Breast epithelium (tissue), 4 donors: ENCODE data around the gene TMEM74B. TPM values are rescaled to one million over a fixed set of nuclear protein-coding genes. Genes with fewer than 3 reads are reported as not detected.

ENCODE experiments used
- DNase-seq, 2 donors: peaks; one replicate each; pipeline ENCODE4 v3.0.0-alpha.2; 2019; ENCODE audit warnings: low spot score in 2 of 2
- H3K27ac ChIP-seq, 2 donors: fragments of 200-600 bp; sonication (generic) in 1 of 2; one replicate each; pipeline ENCODE4 v1.5.1; 2016 to 2019; ENCODE audit warnings: mild to moderate bottlenecking in 1 of 2
- H3K27me3 ChIP-seq, 2 donors: fragments of 200-600 bp; sonication (generic) in 1 of 2; one replicate each; pipeline versions ENCODE4 v1.5.1 to v1.6.0; 2017 to 2019; ENCODE audit warnings: control low read depth in 1 of 2, mild to moderate bottlenecking in 1 of 2
- H3K36me3 ChIP-seq: fragments of 200-600 bp; one replicate; pipeline ENCODE4 v1.5.1; 2019
- H3K4me1 ChIP-seq, 2 donors: fragments of 200-600 bp; sonication (generic); one replicate each; pipeline ENCODE4 v1.5.1; 2016 to 2019; ENCODE audit warnings: control low read depth in 1 of 2
- H3K4me3 ChIP-seq, 3 donors: fragments of 200-600 bp; sonication (generic); 1 replicate in 2 of 3; 2 replicates in 1 of 3; pipeline ENCODE4 v1.5.1; 2016 to 2019; ENCODE audit warnings: mild to moderate bottlenecking in 3 of 3, moderate library complexity in 2 of 3
- H3K9me3 ChIP-seq, 2 donors: fragments of 200-600 bp; sonication (generic) in 1 of 2; one replicate each; pipeline ENCODE4 v1.5.1; 2016 to 2019; ENCODE audit warnings: control low read depth in 1 of 2
- POLR2A ChIP-seq: fragments of 450-650 bp; IDR thresholded peaks from one replicate; pipeline ENCODE4 v1.6.1; 2016; ENCODE audit warnings: antibody characterized with exemption, mild to moderate bottlenecking, moderate library complexity
- POLR2AphosphoS5 ChIP-seq, 3 donors: sonication (generic); formaldehyde crosslinking; IDR thresholded peaks; one replicate each; pipeline ENCODE4 v1.6.1; 2017; ENCODE audit warnings: antibody characterized with exemption in 3 of 3
- intact Hi-C: fragments of 100-400 bp; cut with DNase I; formaldehyde crosslinking; loops from one replicate; pipeline ENCODE4 v1.15.1; 2023; ENCODE audit warnings: low total_unique reads
- total RNA-seq, 3 donors: library from RNA; depleted of rRNA; stranded (reverse); fragments of >200 nt; gene quantifications; one replicate each; pipeline ENCODE4 v1.1.0, GENCODE V29; 2016
- TF ChIP-seq, protein P1 (sequence below), 3 donors: fragments of 450-650 bp; IDR thresholded peaks; one replicate each; pipeline ENCODE4 v1.5.1; 2016 to 2017; ENCODE audit warnings: antibody characterized with exemption in 3 of 3, mild to moderate bottlenecking in 3 of 3, moderate library complexity in 3 of 3

Gene TMEM74B
- total RNA-seq, 3 donors from 2014 or later = 0.73 to 4.3 (median 1.1) TPM

- Histone ChIP-seq H3K27me3 (no peaks in the 10 kb centered on the region), H3K4me3 (no peak overlapping the region), H3K36me3 (peaks cover 15% of the 10 kb centered on the region), H3K4me1 (no peaks in the 10 kb centered on the region), H3K27ac (no peak overlapping the region), H3K9me3 (no peaks in the 10 kb centered on the region)
- intact Hi-C loops = no loop called here
- TF ChIP-seq, protein P1, sequence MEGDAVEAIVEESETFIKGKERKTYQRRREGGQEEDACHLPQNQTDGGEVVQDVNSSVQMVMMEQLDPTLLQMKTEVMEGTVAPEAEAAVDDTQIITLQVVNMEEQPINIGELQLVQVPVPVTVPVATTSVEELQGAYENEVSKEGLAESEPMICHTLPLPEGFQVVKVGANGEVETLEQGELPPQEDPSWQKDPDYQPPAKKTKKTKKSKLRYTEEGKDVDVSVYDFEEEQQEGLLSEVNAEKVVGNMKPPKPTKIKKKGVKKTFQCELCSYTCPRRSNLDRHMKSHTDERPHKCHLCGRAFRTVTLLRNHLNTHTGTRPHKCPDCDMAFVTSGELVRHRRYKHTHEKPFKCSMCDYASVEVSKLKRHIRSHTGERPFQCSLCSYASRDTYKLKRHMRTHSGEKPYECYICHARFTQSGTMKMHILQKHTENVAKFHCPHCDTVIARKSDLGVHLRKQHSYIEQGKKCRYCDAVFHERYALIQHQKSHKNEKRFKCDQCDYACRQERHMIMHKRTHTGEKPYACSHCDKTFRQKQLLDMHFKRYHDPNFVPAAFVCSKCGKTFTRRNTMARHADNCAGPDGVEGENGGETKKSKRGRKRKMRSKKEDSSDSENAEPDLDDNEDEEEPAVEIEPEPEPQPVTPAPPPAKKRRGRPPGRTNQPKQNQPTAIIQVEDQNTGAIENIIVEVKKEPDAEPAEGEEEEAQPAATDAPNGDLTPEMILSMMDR (IDR thresholded peaks at IDR 0.05) = no peak
- no peak for DNase-seq
Measured at GRCh38 chr20:1134836-1135235, 49.9 kb downstream of the TMEM74B start.

- peaks cover 15% of the 10 kb centered on the region for H3K36me3 ChIP-seq
Measured at GRCh38 chr20:1134355-1134754, 50.4 kb downstream of the TMEM74B start.

DNA sequence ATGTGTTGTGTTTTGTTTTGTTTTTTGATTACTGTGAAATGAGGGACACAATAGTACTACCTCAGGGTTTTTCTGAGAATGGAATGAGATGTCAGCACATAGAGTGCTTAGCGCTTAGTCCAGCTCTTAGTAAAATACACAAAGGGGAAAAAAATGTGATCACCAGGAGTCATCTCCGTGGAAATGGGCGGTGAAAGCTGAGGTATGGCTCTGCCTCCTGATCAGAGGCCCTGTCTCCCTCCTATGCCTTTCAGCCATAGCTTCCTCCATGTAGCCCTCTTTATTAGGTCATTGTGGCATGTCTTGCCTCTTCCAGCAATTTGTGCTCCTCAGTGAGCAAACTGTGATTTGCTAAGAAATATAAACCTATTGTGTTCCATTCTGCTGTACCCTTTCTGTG, 53.4 kb downstream of the TMEM74B start:
- Histone ChIP-seq H3K36me3 (peaks cover 20% of the 10 kb centered on the region), H3K9me3 (no peaks in the 10 kb centered on the region), H3K4me1 (no peaks in the 10 kb centered on the region), H3K27me3 (no peaks in the 10 kb centered on the region), H3K27ac (no peak overlapping the region), H3K4me3 (no peak overlapping the region)
- no peak for DNase-seq
- no peak for TF ChIP-seq POLR2AphosphoS5 (IDR thresholded peaks at IDR 0.05)
- TF ChIP-seq POLR2A = no peak
- TF ChIP-seq, protein P1 (IDR thresholded peaks at IDR 0.05) = no peak
- intact Hi-C loops = no loop called here

More at GRCh38 chr20:1134355-1134754, 50.4 kb downstream of the TMEM74B start:
- Histone ChIP-seq H3K4me3 (no peak overlapping the region), H3K9me3 (no peaks in the 10 kb centered on the region), H3K4me1 (no peaks in the 10 kb centered on the region), H3K27ac (no peak overlapping the region), H3K27me3 (no peaks in the 10 kb centered on the region)
- DNase-seq = no peak
- intact Hi-C loops = no loop called here
- TF ChIP-seq POLR2A = no peak
- no peak for TF ChIP-seq POLR2AphosphoS5 (IDR thresholded peaks at IDR 0.05)
- TF ChIP-seq, protein P1 (IDR thresholded peaks at IDR 0.05) = no peak

DNA sequence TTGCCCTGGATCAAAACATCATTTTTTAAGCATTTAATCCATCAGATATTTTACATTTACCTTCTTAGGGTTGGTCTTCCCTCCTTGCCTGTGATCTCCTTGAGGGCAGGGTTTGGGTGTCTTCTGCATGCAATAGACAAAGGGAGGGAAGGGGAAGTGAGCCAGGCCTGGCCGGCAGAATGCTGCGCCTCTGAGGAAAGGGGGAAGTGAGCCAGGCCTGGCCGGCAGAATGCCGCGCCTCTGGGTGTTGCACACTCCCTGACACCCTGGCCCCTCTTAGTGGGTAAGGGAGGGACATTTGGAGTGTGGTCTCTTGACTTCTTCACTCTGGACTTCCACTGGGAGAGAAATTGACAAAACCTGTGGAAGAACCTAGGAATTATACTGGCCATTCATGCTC, 53.9 kb downstream of the TMEM74B start:
- no peaks in the 10 kb centered on the region for H3K27me3 ChIP-seq
- H3K9me3 ChIP-seq = no peaks in the 10 kb centered on the region
- no peak overlapping the region for H3K27ac ChIP-seq
- no peak overlapping the region for H3K4me3 ChIP-seq
- H3K36me3 ChIP-seq = peaks cover 16% of the 10 kb centered on the region
- TF ChIP-seq POLR2AphosphoS5 (IDR thresholded peaks at IDR 0.05) (no peak), POLR2A (no peak)
- TF ChIP-seq, protein P1 (IDR thresholded peaks at IDR 0.05) = no peak
- DNase-seq = no peak
- intact Hi-C loops = no loop called here
- H3K4me1 ChIP-seq = no peaks in the 10 kb centered on the region

Other genes with a start within 250 kb of the TMEM74B start
- not detected for gene RSPO4, start 182.7 kb downstream of the TMEM74B start, total RNA-seq
- 10 to 100 TPM; 71.7 to 98.4 (median 75.1) TPM for gene PSMF1, start 66.4 kb downstream of the TMEM74B start, total RNA-seq
- gene C20orf202, start 18.5 kb upstream of the TMEM74B start, total RNA-seq = under 1 TPM in 2 of 3 donors, not detected in 1; 0.33 to 0.48 TPM
- gene RAD21L1, start 41.1 kb upstream of the TMEM74B start, total RNA-seq = not detected
- gene SNPH, start 81.3 kb upstream of the TMEM74B start, total RNA-seq = 1 to 10 TPM; 2.3 to 4.0 (median 3.5) TPM
- gene SDCBP2, start 144.2 kb upstream of the TMEM74B start, total RNA-seq = 10 to 100 TPM in 1 of 3 donors, 1 to 10 TPM in 2; 5.0 to 10.8 (median 9.8) TPM
- 100 to 1,000 TPM; 115 to 191 (median 128) TPM for gene FKBP1A, start 208.1 kb upstream of the TMEM74B start, total RNA-seq